ENCODE data around the gene NFE2.

Gene NFE2

GRCh38 chr12:54276368-54276767, 24.4 kb downstream of the NFE2 start:
- H3K27me3 ChIP-seq (ENCODE audit: control insufficient read depth, low read length), result no peaks in the 10 kb centered on the region
- peaks cover 24% of the 10 kb centered on the region for H3K4me1 ChIP-seq (ENCODE audit: control insufficient read depth, low read length)
- no peak overlapping the region for H3K27ac ChIP-seq (ENCODE audit: low read depth, low read length)
- H3K9me2 ChIP-seq (replicated peaks; ENCODE audit: control insufficient read depth, low read length), result no peaks in the 10 kb centered on the region
- TF ChIP-seq CTCF (IDR thresholded peaks at IDR 0.05; ENCODE audit: low read depth, low read length, poor library complexity, severe bottlenecking) (no peak), EZH2phosphoT487 (IDR thresholded peaks at IDR 0.05; ENCODE audit: borderline replicate concordance, low read length) (no peak)
- peaks cover 15% of the 10 kb centered on the region; the same call in 1 of the 2 replicates for H4K20me1 ChIP-seq (ENCODE audit: control insufficient read depth, insufficient read depth, low read depth, low read length)
- H3K4me3 ChIP-seq (ENCODE audit: low read length), result no peak overlapping the region
- H3K79me2 ChIP-seq (ENCODE audit: control insufficient read depth, low read length), result peaks cover 89% of the 10 kb centered on the region
- no peaks in the 10 kb centered on the region for H3K9me3 ChIP-seq (ENCODE audit: control insufficient read depth, insufficient read depth, low read length)
- H3K4me2 ChIP-seq (ENCODE audit: low read length), result 0 out of 2 replicates have a peak overlapping the region, but pooled peaks have one; percentile 11
- peaks cover 85% of the 10 kb centered on the region for H3K36me3 ChIP-seq (ENCODE audit: control insufficient read depth, low read length)
- peaks cover 52% of the 10 kb centered on the region for H3F3A ChIP-seq (ENCODE audit: control insufficient read depth, insufficient read depth)

DNA sequence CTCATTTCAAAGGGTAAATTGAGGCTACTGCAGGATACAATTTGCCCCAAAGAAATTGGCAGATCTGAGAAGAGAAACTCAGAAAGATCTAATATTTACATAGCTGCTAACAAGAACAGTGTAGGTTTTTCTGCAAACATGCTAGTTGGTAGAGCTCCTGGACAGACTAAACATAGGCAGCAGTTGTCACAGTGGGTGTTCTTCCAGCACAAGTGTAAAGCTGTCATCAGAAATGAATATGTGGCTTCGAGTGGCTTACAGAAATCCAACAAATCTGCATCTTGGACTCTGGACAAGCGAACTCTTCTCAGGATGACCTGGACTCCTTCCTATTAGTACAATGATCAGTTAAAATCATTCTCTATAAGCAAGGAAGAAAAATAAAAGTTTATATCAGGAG, 26.8 kb downstream of the NFE2 start:
- no peaks in the 10 kb centered on the region for H3K9me3 ChIP-seq (ENCODE audit: control insufficient read depth, insufficient read depth, low read length)
- H3K4me2 ChIP-seq (ENCODE audit: low read length), result no peak overlapping the region
- H4K20me1 ChIP-seq (ENCODE audit: control insufficient read depth, insufficient read depth, low read depth, low read length), result peaks cover 15% of the 10 kb centered on the region; the same call in 1 of the 2 replicates
- peaks cover 91% of the 10 kb centered on the region for H3K79me2 ChIP-seq (ENCODE audit: control insufficient read depth, low read length)
- peaks cover 24% of the 10 kb centered on the region for H3K4me1 ChIP-seq (ENCODE audit: control insufficient read depth, low read length)
- TF ChIP-seq CTCF (IDR thresholded peaks at IDR 0.05; ENCODE audit: low read depth, low read length, poor library complexity, severe bottlenecking) (no peak), EZH2phosphoT487 (IDR thresholded peaks at IDR 0.05; ENCODE audit: borderline replicate concordance, low read length) (no peak)
- no peaks in the 10 kb centered on the region for H3K27me3 ChIP-seq (ENCODE audit: control insufficient read depth, low read length)
- H3K36me3 ChIP-seq (ENCODE audit: control insufficient read depth, low read length), result peaks cover 82% of the 10 kb centered on the region
- H3K4me3 ChIP-seq (ENCODE audit: low read length), result no peak overlapping the region
- no peak overlapping the region for H3K27ac ChIP-seq (ENCODE audit: low read depth, low read length)
- H3F3A ChIP-seq (ENCODE audit: control insufficient read depth, insufficient read depth), result peaks cover 57% of the 10 kb centered on the region
- H3K9me2 ChIP-seq (replicated peaks; ENCODE audit: control insufficient read depth, low read length), result no peaks in the 10 kb centered on the region

GRCh38 chr12:54272214-54272613, 28.6 kb downstream of the NFE2 start:
- Histone ChIP-seq H4K20me1 (ENCODE audit: control insufficient read depth, insufficient read depth, low read depth, low read length) (peaks cover 4% of the 10 kb centered on the region; the same call in 1 of the 2 replicates), H3K9me2 (replicated peaks; ENCODE audit: control insufficient read depth, low read length) (no peaks in the 10 kb centered on the region), H3K4me2 (ENCODE audit: low read length) (no peak overlapping the region), H3K9me3 (ENCODE audit: control insufficient read depth, insufficient read depth, low read length) (no peaks in the 10 kb centered on the region), H3K27me3 (ENCODE audit: control insufficient read depth, low read length) (no peaks in the 10 kb centered on the region), H3K36me3 (ENCODE audit: control insufficient read depth, low read length) (peaks cover 76% of the 10 kb centered on the region), H3K4me1 (ENCODE audit: control insufficient read depth, low read length) (peaks cover 13% of the 10 kb centered on the region), H3K4me3 (ENCODE audit: low read length) (no peak overlapping the region), H3F3A (ENCODE audit: control insufficient read depth, insufficient read depth) (peaks cover 46% of the 10 kb centered on the region), H3K79me2 (ENCODE audit: control insufficient read depth, low read length) (peaks cover 91% of the 10 kb centered on the region), H3K27ac (ENCODE audit: low read depth, low read length) (no peak overlapping the region)
- TF ChIP-seq EZH2phosphoT487 (IDR thresholded peaks at IDR 0.05; ENCODE audit: borderline replicate concordance, low read length), result no peak
- TF ChIP-seq CTCF (IDR thresholded peaks at IDR 0.05; ENCODE audit: low read depth, low read length, poor library complexity, severe bottlenecking), result no peak

Measured in DOHH2 (cell line).